Karpas-422 (cell line): ENCODE data around the gene TMEM163. TPM values are rescaled to one million over a fixed set of nuclear protein-coding genes. Genes with fewer than 3 reads are reported as not detected.
"Not testable (repeated sequence)": the region's sequence is repeated elsewhere in the genome, so short reads cannot be mapped to it uniquely, and the experiment has no call there.

ENCODE experiments used
- DNase-seq: peaks from one replicate; pipeline ENCODE4 v3.0.0-alpha.2; 2015
- H2AFZ ChIP-seq: fragments of 200-600 bp; sonication (generic); 2 replicates; pipeline ENCODE4 v1.6.1; 2014; ENCODE audit warnings: antibody characterized with exemption, low read length, mixed read lengths
- H3K27ac ChIP-seq: fragments of 200-600 bp; sonication (generic); 2 replicates; pipeline ENCODE4 v1.5.1; 2014; ENCODE audit warnings: mild to moderate bottlenecking, low read length, moderate library complexity
- H3K27me3 ChIP-seq: fragments of 200-600 bp; sonication (generic); 2 replicates; pipeline ENCODE4 v1.6.1; 2014; ENCODE audit warnings: low read length, mixed read lengths
- H3K36me3 ChIP-seq: fragments of 200-600 bp; sonication (generic); 2 replicates; pipeline ENCODE4 v1.6.1; 2014; ENCODE audit warnings: low read length, mixed read lengths; ENCODE audit not compliant: insufficient read depth
- H3K4me1 ChIP-seq: fragments of 200-600 bp; sonication (generic); 2 replicates; pipeline ENCODE4 v1.6.1; 2014; ENCODE audit warnings: mild to moderate bottlenecking, low read length, mixed read lengths
- H3K4me2 ChIP-seq: fragments of 200-600 bp; sonication (generic); 2 replicates; pipeline ENCODE4 v1.6.1; 2014; ENCODE audit warnings: low read length, low read depth, mild to moderate bottlenecking; ENCODE audit not compliant: poor library complexity, severe bottlenecking
- H3K4me3 ChIP-seq: fragments of 200-600 bp; sonication (generic); 2 replicates; pipeline ENCODE4 v1.5.1; 2014; ENCODE audit warnings: mild to moderate bottlenecking, antibody characterized with exemption, low read length, mixed read lengths
- H3K79me2 ChIP-seq: fragments of 200-600 bp; sonication (generic); 2 replicates; pipeline ENCODE4 v1.6.1; 2014; ENCODE audit warnings: mild to moderate bottlenecking, low read length, mixed read lengths
- H3K9ac ChIP-seq: fragments of 200-600 bp; sonication (generic); 2 replicates; pipeline ENCODE4 v1.6.0; 2014; ENCODE audit warnings: low read length
- H3K9me2 ChIP-seq: fragments of 200-600 bp; sonication (generic), shearing (Covaris generic); replicated peaks from 2 replicates; pipeline ENCODE4 v1.6.0; 2014; ENCODE audit warnings: mild to moderate bottlenecking, low read length, moderate library complexity; ENCODE audit not compliant: insufficient read depth
- H3K9me3 ChIP-seq: fragments of 300-700, 200-600 bp; sonication (generic); 2 replicates; pipeline ENCODE4 v1.6.1; 2014; ENCODE audit warnings: low read length, mixed read lengths
- H4K20me1 ChIP-seq: fragments of 200-600 bp; sonication (generic); 2 replicates; pipeline ENCODE4 v1.6.1; 2014; ENCODE audit warnings: mild to moderate bottlenecking, antibody characterized with exemption, low read length, low read depth; ENCODE audit not compliant: insufficient read depth
- total RNA-seq: library from RNA; depleted of rRNA; stranded (reverse); fragments of >200 nt; shearing (Covaris generic); gene quantifications from 2 replicates; pipeline ENCODE4 v1.2.3, GENCODE V29; 2014; ENCODE audit warnings: low replicate concordance

TMEM163 gene
- total RNA-seq, 1 experiment from 2014 or later: 4.7 TPM

DNA sequence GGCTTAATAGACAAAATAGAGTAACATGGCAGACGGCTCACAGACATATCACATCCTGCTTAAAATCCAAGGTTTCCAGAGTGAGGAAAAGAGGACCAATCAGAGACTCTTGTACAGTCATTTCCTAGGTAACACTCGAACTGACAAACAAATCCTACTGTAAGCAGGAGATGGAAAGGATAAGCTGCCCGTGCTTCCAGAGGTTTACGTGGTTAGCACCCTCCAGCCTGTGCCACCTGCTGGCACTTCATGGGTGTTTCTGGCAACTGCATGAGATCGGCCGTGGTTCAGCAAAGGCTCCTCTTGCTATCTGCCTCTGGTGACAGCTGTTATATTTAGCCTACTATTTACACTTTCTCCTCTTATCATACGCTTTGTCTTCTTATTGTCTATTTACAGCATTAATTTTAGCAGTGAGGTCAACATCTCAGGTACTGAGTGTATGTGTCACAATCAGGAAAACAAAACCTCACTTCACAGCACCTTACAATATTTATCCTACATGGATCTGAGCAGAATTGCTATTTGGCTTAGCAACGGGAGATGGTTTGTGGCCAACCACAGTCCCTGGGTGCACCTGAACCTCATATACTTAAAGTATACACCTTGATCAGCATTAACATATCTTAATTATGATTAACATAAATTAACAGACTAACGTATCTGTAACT is 226.9 kb downstream of the TMEM163 start:
- no peak overlapping the region for H3K9ac ChIP-seq
- no peaks in the 10 kb centered on the region for H3K79me2 ChIP-seq
- H3K27me3 ChIP-seq: no peaks in the 10 kb centered on the region
- H3K4me1 ChIP-seq: no peaks in the 10 kb centered on the region
- no peaks in the 10 kb centered on the region for H4K20me1 ChIP-seq
- H3K4me3 ChIP-seq: no peak overlapping the region
- H3K9me3 ChIP-seq: no peaks in the 10 kb centered on the region
- H2AFZ ChIP-seq: no peak overlapping the region
- DNase-seq: no peak
- no peaks in the 10 kb centered on the region for H3K36me3 ChIP-seq
- no peak overlapping the region for H3K27ac ChIP-seq
- no peak overlapping the region for H3K4me2 ChIP-seq
- no peaks in the 10 kb centered on the region for H3K9me2 ChIP-seq

DNA sequence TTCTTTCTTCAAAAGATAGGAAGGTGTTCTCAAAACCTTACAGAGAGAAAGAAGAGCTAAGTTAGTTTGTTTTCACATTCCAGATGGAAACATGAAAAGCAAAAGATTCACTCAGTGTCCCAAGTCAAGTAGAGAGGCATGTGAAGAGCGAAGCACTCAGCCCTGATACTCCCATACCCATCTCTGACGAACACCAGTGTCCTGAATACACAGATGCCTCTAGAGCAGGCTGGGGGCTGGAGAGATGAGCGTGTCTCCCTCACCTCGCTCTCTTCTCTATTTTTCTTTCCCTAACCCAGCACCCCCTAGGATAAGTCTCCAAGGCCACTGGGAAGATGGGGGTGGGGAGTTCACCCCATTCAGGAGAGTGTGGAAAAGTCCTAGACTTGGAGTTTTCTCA is 227.8 kb downstream of the TMEM163 start:
- Histone ChIP-seq H3K36me3 (no peaks in the 10 kb centered on the region), H3K4me2 (no peak overlapping the region), H3K27ac (no peak overlapping the region), H4K20me1 (no peaks in the 10 kb centered on the region), H3K4me3 (no peak overlapping the region), H3K4me1 (no peaks in the 10 kb centered on the region), H3K9ac (no peak overlapping the region), H3K79me2 (no peaks in the 10 kb centered on the region), H3K9me2 (no peaks in the 10 kb centered on the region), H2AFZ (no peak overlapping the region), H3K9me3 (no peaks in the 10 kb centered on the region), H3K27me3 (no peaks in the 10 kb centered on the region)
- DNase-seq: no peak

DNA sequence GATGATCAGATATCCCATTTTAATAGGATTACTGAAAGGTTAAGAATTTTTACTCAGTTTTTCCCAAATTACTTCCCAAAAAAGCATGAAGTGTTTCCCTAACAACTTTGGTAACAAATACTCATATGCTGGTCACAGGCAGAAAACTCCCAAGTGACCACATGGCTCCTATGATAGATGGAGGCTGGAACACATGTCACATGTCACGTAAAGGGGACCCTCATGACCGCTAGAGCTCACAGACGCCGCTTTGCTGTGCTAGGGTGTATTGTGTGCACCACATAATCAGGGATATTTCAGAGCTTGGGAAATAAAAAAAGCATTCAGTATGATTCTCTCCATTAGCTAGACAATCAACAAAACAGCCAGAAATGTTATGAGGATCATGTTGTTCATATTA is 228.2 kb downstream of the TMEM163 start:
- Histone ChIP-seq H2AFZ (no peak overlapping the region), H4K20me1 (no peaks in the 10 kb centered on the region), H3K4me3 (no peak overlapping the region), H3K4me2 (no peak overlapping the region), H3K4me1 (no peaks in the 10 kb centered on the region), H3K9me3 (no peaks in the 10 kb centered on the region), H3K36me3 (no peaks in the 10 kb centered on the region), H3K9ac (no peak overlapping the region), H3K79me2 (no peaks in the 10 kb centered on the region), H3K27ac (no peak overlapping the region), H3K27me3 (no peaks in the 10 kb centered on the region), H3K9me2 (no peaks in the 10 kb centered on the region)
- DNase-seq: no peak

DNA sequence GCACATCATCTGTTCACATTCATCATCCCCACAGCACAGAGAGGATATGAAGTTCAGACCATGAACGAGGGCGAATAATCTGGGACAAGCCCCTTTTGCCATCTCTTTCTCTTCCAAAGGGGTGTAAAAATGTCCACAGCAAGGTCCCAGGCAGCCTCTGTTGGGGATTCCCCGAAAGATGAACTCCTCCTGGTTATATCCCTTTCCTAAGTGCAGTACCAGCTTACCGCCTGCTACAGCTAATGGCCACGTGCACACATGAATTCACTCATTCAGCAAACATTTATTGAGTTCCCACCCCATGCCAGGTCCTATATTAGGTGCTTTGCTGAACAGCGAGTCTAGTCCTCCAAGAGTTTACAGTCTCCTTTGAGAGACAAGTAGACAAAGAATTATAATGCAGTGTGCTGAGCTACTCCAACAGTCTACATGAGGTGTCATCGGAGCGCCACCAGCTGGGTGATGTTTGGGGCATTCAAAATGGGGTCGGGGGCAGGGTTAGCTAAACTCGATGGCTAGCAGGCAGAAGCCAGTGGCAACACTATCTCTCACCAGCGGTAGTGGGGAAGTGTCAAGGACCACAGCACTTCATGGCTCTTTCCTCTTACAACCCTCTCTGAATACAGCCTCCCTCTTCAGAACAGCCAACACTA is 228.9 kb downstream of the TMEM163 start:
- no peaks in the 10 kb centered on the region for H3K36me3 ChIP-seq
- no peak for DNase-seq
- H4K20me1 ChIP-seq: no peaks in the 10 kb centered on the region
- H3K4me1 ChIP-seq: no peaks in the 10 kb centered on the region
- no peaks in the 10 kb centered on the region for H3K9me3 ChIP-seq
- H3K27ac ChIP-seq: no peak overlapping the region
- H3K4me2 ChIP-seq: no peak overlapping the region
- H2AFZ ChIP-seq: no peak overlapping the region
- H3K9me2 ChIP-seq: no peaks in the 10 kb centered on the region
- H3K27me3 ChIP-seq: no peaks in the 10 kb centered on the region
- H3K9ac ChIP-seq: no peak overlapping the region
- H3K4me3 ChIP-seq: no peak overlapping the region
- H3K79me2 ChIP-seq: no peaks in the 10 kb centered on the region

DNA sequence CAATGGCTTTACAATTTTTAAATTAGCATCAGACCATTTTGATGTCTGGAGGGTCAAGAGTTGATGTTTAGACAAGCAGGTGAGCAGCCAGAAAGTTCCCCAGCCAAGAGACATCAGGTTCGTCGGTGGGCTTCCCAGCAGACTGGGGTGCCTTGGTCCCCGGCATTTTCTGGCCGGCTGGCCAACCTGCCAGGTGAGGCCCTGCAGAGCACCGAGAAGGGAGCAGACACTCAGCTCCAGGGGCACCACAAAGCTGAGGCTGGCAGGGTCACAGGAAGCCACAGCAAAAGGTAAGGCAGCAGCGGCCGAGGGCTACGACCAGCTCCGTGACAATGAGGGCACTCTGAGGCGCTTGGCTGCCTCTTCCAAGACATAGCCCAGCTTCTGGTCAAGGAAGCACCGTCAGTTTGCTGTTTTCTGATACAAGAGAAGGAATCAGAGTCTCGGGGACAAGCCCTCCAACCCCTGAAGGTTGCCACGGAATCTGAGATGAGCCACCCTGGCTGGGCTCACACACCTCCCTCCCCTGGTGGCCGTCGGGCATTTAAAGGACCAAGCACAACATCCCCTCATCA is 235.9 kb downstream of the TMEM163 start:
- Histone ChIP-seq H3K4me2 (no peak overlapping the region), H3K9ac (no peak overlapping the region), H2AFZ (no peak overlapping the region), H4K20me1 (no peaks in the 10 kb centered on the region), H3K79me2 (no peaks in the 10 kb centered on the region), H3K9me3 (no peaks in the 10 kb centered on the region), H3K9me2 (no peaks in the 10 kb centered on the region), H3K4me3 (no peak overlapping the region), H3K4me1 (no peaks in the 10 kb centered on the region), H3K27me3 (no peaks in the 10 kb centered on the region), H3K27ac (no peak overlapping the region), H3K36me3 (no peaks in the 10 kb centered on the region)
- no peak for DNase-seq

DNA sequence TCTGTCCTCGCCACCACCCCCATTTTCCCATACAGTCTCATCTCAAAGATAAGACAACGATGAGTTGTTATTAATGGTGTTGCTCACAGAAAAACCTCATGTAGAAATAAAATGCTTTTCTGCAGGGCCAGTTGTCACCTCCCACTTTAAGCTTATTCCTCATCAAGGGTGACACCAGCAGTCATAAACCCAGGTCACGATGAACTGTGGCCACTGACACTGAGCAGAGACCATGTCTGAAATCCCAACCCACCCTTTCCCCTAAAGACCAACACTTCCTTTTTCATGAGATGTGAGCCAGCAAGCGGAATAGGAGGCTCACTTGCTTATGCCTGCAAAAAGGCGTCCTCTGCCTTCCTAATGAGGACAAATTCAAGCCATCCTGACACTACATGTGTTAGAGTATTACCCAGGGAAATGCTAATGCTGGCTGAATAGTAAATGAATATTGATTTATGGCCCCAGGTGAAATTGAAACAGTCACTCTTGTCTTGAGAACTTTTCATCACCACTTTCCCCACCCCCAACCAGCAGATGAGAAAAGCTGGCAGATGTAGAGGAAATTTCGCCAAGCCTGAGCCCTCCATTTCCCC is 236.6 kb downstream of the TMEM163 start:
- H2AFZ ChIP-seq: no peak overlapping the region

DNA sequence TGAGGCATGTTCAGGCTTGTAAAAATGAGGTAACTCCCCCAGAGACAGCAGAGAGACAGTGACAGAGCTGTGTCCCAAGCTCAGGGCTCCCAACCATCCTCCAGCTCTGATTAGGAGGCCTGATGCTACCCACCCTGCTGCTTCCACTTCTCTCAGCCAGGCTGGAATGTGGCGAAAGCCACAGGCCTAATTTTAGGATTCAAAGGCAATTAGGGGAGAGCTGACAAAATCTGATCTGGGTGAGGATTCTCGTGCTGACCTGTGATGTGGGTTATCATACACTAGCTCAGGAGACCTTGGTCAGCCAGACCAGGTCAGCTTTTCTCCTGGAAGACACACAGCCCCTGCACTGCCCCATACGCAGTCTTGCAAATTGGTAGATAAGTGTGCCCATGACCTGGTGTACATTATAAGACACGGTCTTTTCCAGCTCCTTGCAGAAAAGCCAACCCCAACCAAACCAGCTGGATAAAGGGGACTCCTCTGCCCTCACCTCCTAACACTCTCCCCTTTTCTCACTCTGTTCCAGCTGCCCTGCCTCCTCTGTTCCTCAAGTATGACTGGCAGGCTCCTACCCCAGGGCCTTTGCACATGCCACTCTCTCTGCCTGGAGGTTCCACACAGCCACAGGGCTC is 239.0 kb downstream of the TMEM163 start:
- Histone ChIP-seq H3K79me2 (no peaks in the 10 kb centered on the region), H3K4me3 (no peak overlapping the region)

More for the DNA sequence above, 236.6 kb downstream of the TMEM163 start:
- H3K4me2 ChIP-seq: no peak overlapping the region
- H3K4me1 ChIP-seq: no peaks in the 10 kb centered on the region
- DNase-seq: no peak
- no peaks in the 10 kb centered on the region for H4K20me1 ChIP-seq
- H3K9me2 ChIP-seq: no peaks in the 10 kb centered on the region
- no peaks in the 10 kb centered on the region for H3K27me3 ChIP-seq
- no peak overlapping the region for H3K4me3 ChIP-seq
- H3K9me3 ChIP-seq: no peaks in the 10 kb centered on the region
- no peak overlapping the region for H3K9ac ChIP-seq
- H3K79me2 ChIP-seq: no peaks in the 10 kb centered on the region
- H3K36me3 ChIP-seq: no peaks in the 10 kb centered on the region
- no peak overlapping the region for H3K27ac ChIP-seq

DNA sequence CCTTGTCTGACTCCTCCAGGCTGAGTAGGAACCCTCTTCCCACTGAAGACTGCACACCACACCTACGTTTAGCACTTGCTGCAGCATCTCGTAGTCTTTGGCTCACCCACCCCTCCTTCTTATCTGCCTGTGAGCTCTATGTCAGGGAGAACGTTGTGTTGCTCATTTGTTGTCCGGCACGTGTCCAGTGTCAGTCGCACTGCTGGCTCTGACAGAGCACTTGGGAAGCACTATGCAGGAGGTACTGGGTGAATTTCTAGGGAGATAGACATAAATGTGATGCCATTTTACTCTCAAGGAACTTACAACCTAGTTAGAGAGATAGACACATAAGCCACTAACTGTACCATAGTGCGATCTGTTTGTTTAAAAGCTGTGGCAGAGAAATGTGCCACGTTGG is 241.8 kb downstream of the TMEM163 start:
- not testable (repeated sequence) for H2AFZ ChIP-seq, H3K4me3 ChIP-seq, H3K27me3 ChIP-seq, H4K20me1 ChIP-seq, H3K4me1 ChIP-seq, H3K27ac ChIP-seq, H3K36me3 ChIP-seq, H3K9ac ChIP-seq, H3K9me2 ChIP-seq, H3K4me2 ChIP-seq, H3K9me3 ChIP-seq, H3K79me2 ChIP-seq, DNase-seq

More for the DNA sequence above, 239.0 kb downstream of the TMEM163 start:
- Histone ChIP-seq H3K27me3 (no peaks in the 10 kb centered on the region), H3K9me2 (no peaks in the 10 kb centered on the region), H3K4me2 (no peak overlapping the region), H3K4me1 (no peaks in the 10 kb centered on the region), H3K27ac (no peak overlapping the region), H3K9ac (no peak overlapping the region), H3K9me3 (no peaks in the 10 kb centered on the region), H3K36me3 (no peaks in the 10 kb centered on the region), H4K20me1 (no peaks in the 10 kb centered on the region), H2AFZ (no peak overlapping the region)
- no peak for DNase-seq
